Endothelial cell of umbilical vein (primary cell): Measurements from ENCODE around the gene TARBP1. TPM values are rescaled to one million over a fixed set of nuclear protein-coding genes. Genes with fewer than 3 reads are reported as not detected.

Experiments
- BruUV-seq: library from RNA; stranded (reverse); fragments of 400-500 nt; replicated peaks from 2 replicates; lab custom pipeline; 2021; lab: Mats Ljungman, UMichigan
- CTCF ChIA-PET: fragments of 300-600, 350-600 bp; sonication (Branson Sonifier 250); formaldehyde crosslinking; loops from one replicate; lab custom pipeline; 2021; ENCODE audit warnings: antibody characterized with exemption, inconsistent platforms; lab: Charles Lee
- POLR2A ChIA-PET: fragments of 300-600, 350-600 bp; sonication (Branson Sonifier 250); formaldehyde crosslinking; loops from one replicate; lab custom pipeline; 2021; ENCODE audit warnings: antibody characterized with exemption, inconsistent platforms; lab: Charles Lee
- DNase-seq: peaks from one replicate; pipeline ENCODE4 v3.0.0-alpha.2; 2011; ENCODE audit warnings: low read depth, low spot score
- FAIRE-seq: peaks from 2 replicates; lab custom pipeline; 2011; peaks lifted over from hg19 to GRCh38; lab: Jason Lieb, UNC
- H2AFZ ChIP-seq: 2 replicates; pipeline ENCODE4 v1.6.0; 2012; ENCODE audit warnings: low read depth, low read length, control low read depth, inconsistent platforms
- H3K27ac ChIP-seq: 2 replicates; pipeline ENCODE4 v1.5.1; 2011; ENCODE audit warnings: low read depth, mild to moderate bottlenecking, control low read depth, low read length, moderate library complexity; ENCODE audit not compliant: insufficient read depth
- H3K27me3 ChIP-seq, 2 experiments: 2 replicates each; pipeline versions ENCODE4 v1.6.0 to v1.6.1; 2011; ENCODE audit warnings: low read length in 2 of 2, mixed read lengths in 1 of 2; ENCODE audit not compliant: control insufficient read depth in 2 of 2, insufficient read depth in 2 of 2
- H3K36me3 ChIP-seq, 2 experiments: 2 replicates in 1 of 2; 3 replicates in 1 of 2; pipeline ENCODE4 v1.5.1; 2011; ENCODE audit warnings: low read length in 2 of 2, mild to moderate bottlenecking in 1 of 2, moderate library complexity in 1 of 2; ENCODE audit not compliant: control insufficient read depth in 2 of 2, insufficient read depth in 2 of 2; ENCODE audit errors: extremely low read depth in 1 of 2
- H3K4me1 ChIP-seq: 3 replicates; pipeline ENCODE4 v1.5.1; 2011; ENCODE audit warnings: mild to moderate bottlenecking, low read length; ENCODE audit not compliant: control insufficient read depth, insufficient read depth; ENCODE audit errors: extremely low read depth
- H3K4me2 ChIP-seq: 2 replicates; pipeline ENCODE4 v1.6.1; 2011; ENCODE audit warnings: low read length, control low read depth, mixed read lengths; ENCODE audit not compliant: insufficient read depth
- H3K4me3 ChIP-seq, 3 experiments: fragments of 200-600 bp in 1 of 3; sonication (generic), shearing (Covaris generic) in 1 of 3; replicated peaks in 1 of 3; 2 replicates each; pipeline ENCODE4 v1.5.1; 2011 to 2016; ENCODE audit warnings: control low read depth in 3 of 3, low read length in 3 of 3, mild to moderate bottlenecking in 2 of 3, inconsistent platforms in 1 of 3, low read depth in 1 of 3, moderate library complexity in 1 of 3; ENCODE audit not compliant: insufficient read depth in 1 of 3
- H3K79me2 ChIP-seq: 2 replicates; pipeline ENCODE4 v1.6.0; 2012; ENCODE audit warnings: low read length, inconsistent platforms; ENCODE audit not compliant: control insufficient read depth, insufficient read depth
- H3K9ac ChIP-seq: replicated peaks from 2 replicates; pipeline ENCODE3; 2011; ENCODE audit warnings: low read length, control low read depth; ENCODE audit not compliant: insufficient read depth; ENCODE audit errors: extremely low read depth
- H3K9me1 ChIP-seq: replicated peaks from 3 replicates; pipeline ENCODE4 v1.6.0; 2011; ENCODE audit warnings: mild to moderate bottlenecking, low read length; ENCODE audit not compliant: control insufficient read depth, insufficient read depth; ENCODE audit errors: extremely low read depth
- H3K9me3 ChIP-seq: replicated peaks from 2 replicates; pipeline ENCODE4 v1.5.1; 2012; ENCODE audit warnings: low read length, inconsistent platforms; ENCODE audit not compliant: control insufficient read depth, insufficient read depth
- H4K20me1 ChIP-seq: replicated peaks from 2 replicates; pipeline ENCODE3; 2011; ENCODE audit warnings: mild to moderate bottlenecking, low read length; ENCODE audit not compliant: control insufficient read depth, insufficient read depth; ENCODE audit errors: extremely low read depth
- EZH2 ChIP-seq: IDR thresholded peaks from 2 replicates; pipeline ENCODE4 v1.6.1; 2012; ENCODE audit warnings: borderline replicate concordance, low read depth, mild to moderate bottlenecking, moderate library complexity, low read length, inconsistent platforms; ENCODE audit not compliant: severe bottlenecking
- FOS ChIP-seq: IDR thresholded peaks from 2 replicates; pipeline ENCODE4 v1.6.1; 2011; ENCODE audit warnings: mild to moderate bottlenecking, low read length, moderate library complexity, borderline replicate concordance; ENCODE audit not compliant: insufficient read depth
- GATA2 ChIP-seq: IDR thresholded peaks from 2 replicates; pipeline ENCODE4 v1.7.0; 2011; ENCODE audit warnings: low read depth, mild to moderate bottlenecking, moderate library complexity, mixed read lengths, low read length; ENCODE audit not compliant: insufficient read length, insufficient read depth
- JUN ChIP-seq: IDR thresholded peaks from 2 replicates; pipeline ENCODE4 v1.6.1; 2011; ENCODE audit warnings: borderline replicate concordance, low read depth; ENCODE audit not compliant: insufficient read length, insufficient read depth
- MYC ChIP-seq: IDR thresholded peaks from one replicate; pipeline ENCODE4 v1.6.1; 2011; ENCODE audit warnings: mild to moderate bottlenecking, low read depth, low read length
- POLR2A ChIP-seq: IDR thresholded peaks from 2 replicates; pipeline ENCODE4 v1.6.1; 2012; ENCODE audit warnings: low read depth, mild to moderate bottlenecking, control low read depth, low read length
- POLR2AphosphoS5 ChIP-seq: IDR thresholded peaks from 2 replicates; pipeline ENCODE4 v1.6.1; 2012; ENCODE audit warnings: low read depth, mild to moderate bottlenecking, control low read depth, low read length, moderate library complexity; ENCODE audit not compliant: insufficient read depth
- dilution Hi-C: fragments of 300-500 bp; cut with MboI; formaldehyde crosslinking; loops from one replicate; pipeline ENCODE4 v1.15.0; 2019; ENCODE audit warnings: low sequenced_read_pairs; ENCODE audit not compliant: extremely low pct_ligation_motif_present
- intact Hi-C: fragments of 100-400 bp; cut with micrococcal nuclease; formaldehyde crosslinking; loops from one replicate; pipeline ENCODE4 v1.10.0; 2022
- polyA plus RNA-seq, 4 experiments: library from polyadenylated mRNA; depleted of rRNA in 3 of 4; stranded (reverse) in 3 of 4; unstranded in 1 of 4; fragments of >200 nt; gene quantifications; 2 replicates each; pipeline versions ENCODE4 v1.2.1 to v1.2.3, GENCODE V29; 2011 to 2012; ENCODE audit warnings: missing spikeins in 1 of 4
- total RNA-seq: library from RNA; stranded (reverse); gene quantifications from 2 replicates; pipeline ENCODE4 v1.2.3, GENCODE V29; 2021
- TF ChIP-seq, protein P1 (sequence below): IDR thresholded peaks from 2 replicates; pipeline ENCODE4 v1.6.1; 2011; ENCODE audit not compliant: insufficient read depth, insufficient read length
- TF ChIP-seq, protein P2 (sequence below), 2 donors: IDR thresholded peaks; 1 replicate in 1 of 2; 2 replicates in 1 of 2; pipeline ENCODE4 v1.5.1; 2011; ENCODE audit warnings: low read length in 2 of 2, mild to moderate bottlenecking in 2 of 2, moderate library complexity in 2 of 2, control low read depth in 1 of 2, inconsistent platforms in 1 of 2, low read depth in 1 of 2; ENCODE audit not compliant: insufficient read depth in 1 of 2; ENCODE audit errors: extremely low read depth in 1 of 2

The TARBP1 gene
- total and polyA plus RNA-seq, 2 donors (not counting 3 experiments of a cell fraction or from before 2014, with no cell fraction given), result 17.3 to 23.4 TPM

DNA sequence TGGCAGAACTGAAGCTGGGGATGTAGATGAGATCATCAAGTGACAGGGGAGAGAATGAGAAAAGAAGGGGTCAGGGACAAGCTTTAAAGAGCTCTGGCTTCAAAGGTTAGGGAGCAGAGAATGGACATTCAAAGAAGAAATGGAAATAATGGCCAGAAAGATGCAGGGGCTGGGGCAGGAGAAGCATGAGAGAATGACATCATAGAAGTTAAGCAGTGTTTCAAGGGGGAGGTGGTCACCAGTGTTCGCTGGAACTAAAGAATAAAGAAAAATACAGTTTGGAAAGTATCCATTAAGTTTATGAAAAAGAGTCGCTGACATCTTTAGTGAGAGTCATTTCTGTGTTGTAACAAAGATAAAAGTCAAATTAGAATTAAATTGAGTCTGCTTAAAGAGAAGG, 44.3 kb downstream of the TARBP1 start:
- ChIA-PET POLR2A (no interaction called here), CTCF (no interaction called here)
- Histone ChIP-seq H3K4me2 (no peak overlapping the region), H3K4me3 (no peak overlapping the region), H3K9ac (no peak overlapping the region), H4K20me1 (no peaks in the 10 kb centered on the region), H3K4me1 (peaks cover 18% of the 10 kb centered on the region), H3K9me3 (no peaks in the 10 kb centered on the region), H3K27ac (no peak overlapping the region), H3K36me3 (no peaks in the 10 kb centered on the region), H3K27me3 (no peaks in the 10 kb centered on the region), H3K9me1 (no peaks in the 10 kb centered on the region), H3K79me2 (no peaks in the 10 kb centered on the region), H2AFZ (no peak overlapping the region)
- dilution Hi-C loops, result no loop called here
- DNase-seq (no peak), FAIRE-seq (no peak)
- no peak for TF ChIP-seq FOS
- TF ChIP-seq, protein P1, sequence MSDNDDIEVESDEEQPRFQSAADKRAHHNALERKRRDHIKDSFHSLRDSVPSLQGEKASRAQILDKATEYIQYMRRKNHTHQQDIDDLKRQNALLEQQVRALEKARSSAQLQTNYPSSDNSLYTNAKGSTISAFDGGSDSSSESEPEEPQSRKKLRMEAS, result no peak
- TF ChIP-seq JUN, result no peak
- no peak for TF ChIP-seq GATA2
- no peak for TF ChIP-seq EZH2
- no peak for TF ChIP-seq POLR2AphosphoS5
- TF ChIP-seq POLR2A, result no peak
- TF ChIP-seq, protein P2, sequence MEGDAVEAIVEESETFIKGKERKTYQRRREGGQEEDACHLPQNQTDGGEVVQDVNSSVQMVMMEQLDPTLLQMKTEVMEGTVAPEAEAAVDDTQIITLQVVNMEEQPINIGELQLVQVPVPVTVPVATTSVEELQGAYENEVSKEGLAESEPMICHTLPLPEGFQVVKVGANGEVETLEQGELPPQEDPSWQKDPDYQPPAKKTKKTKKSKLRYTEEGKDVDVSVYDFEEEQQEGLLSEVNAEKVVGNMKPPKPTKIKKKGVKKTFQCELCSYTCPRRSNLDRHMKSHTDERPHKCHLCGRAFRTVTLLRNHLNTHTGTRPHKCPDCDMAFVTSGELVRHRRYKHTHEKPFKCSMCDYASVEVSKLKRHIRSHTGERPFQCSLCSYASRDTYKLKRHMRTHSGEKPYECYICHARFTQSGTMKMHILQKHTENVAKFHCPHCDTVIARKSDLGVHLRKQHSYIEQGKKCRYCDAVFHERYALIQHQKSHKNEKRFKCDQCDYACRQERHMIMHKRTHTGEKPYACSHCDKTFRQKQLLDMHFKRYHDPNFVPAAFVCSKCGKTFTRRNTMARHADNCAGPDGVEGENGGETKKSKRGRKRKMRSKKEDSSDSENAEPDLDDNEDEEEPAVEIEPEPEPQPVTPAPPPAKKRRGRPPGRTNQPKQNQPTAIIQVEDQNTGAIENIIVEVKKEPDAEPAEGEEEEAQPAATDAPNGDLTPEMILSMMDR (IDR thresholded peaks at IDR 0.05; ENCODE audit: extremely low read depth in 1 of 2, insufficient read depth in 1 of 2, low read depth in 1 of 2, low read length in 2 of 2), result no peak
- TF ChIP-seq MYC, result no peak
- no TSS peak for BruUV-seq
- intact Hi-C loops, result no loop called here
